ENCODE data around the gene TFPI.

- TF ChIP-seq, protein P1, sequence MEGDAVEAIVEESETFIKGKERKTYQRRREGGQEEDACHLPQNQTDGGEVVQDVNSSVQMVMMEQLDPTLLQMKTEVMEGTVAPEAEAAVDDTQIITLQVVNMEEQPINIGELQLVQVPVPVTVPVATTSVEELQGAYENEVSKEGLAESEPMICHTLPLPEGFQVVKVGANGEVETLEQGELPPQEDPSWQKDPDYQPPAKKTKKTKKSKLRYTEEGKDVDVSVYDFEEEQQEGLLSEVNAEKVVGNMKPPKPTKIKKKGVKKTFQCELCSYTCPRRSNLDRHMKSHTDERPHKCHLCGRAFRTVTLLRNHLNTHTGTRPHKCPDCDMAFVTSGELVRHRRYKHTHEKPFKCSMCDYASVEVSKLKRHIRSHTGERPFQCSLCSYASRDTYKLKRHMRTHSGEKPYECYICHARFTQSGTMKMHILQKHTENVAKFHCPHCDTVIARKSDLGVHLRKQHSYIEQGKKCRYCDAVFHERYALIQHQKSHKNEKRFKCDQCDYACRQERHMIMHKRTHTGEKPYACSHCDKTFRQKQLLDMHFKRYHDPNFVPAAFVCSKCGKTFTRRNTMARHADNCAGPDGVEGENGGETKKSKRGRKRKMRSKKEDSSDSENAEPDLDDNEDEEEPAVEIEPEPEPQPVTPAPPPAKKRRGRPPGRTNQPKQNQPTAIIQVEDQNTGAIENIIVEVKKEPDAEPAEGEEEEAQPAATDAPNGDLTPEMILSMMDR (IDR thresholded peaks at IDR 0.05; ENCODE audit: poor library complexity): no peak
- TF ChIP-seq EZH2 (IDR thresholded peaks at IDR 0.05; ENCODE audit: borderline replicate concordance) (no peak), EZH2phosphoT487 (IDR thresholded peaks at IDR 0.05; ENCODE audit: low read depth, severe bottlenecking, unreplicated experiment) (no peak)
Measured at GRCh38 chr2:187541086-187542085, 12.8 kb downstream of the TFPI start.

Measured in hepatocyte (in vitro differentiated cells).